Esophagus (tissue), 2 donors: Measurements from ENCODE around the gene KCNQ1OT1. TPM values are rescaled to one million over a fixed set of nuclear protein-coding genes. Genes with fewer than 3 reads are reported as not detected.

Experiments
- H3K27ac ChIP-seq, 2 donors: one replicate each; pipeline ENCODE4 v1.5.1; 2013; ENCODE audit warnings: low read depth in 2 of 2, mild to moderate bottlenecking in 2 of 2, inconsistent platforms in 1 of 2, low read length in 1 of 2, moderate library complexity in 1 of 2
- H3K27me3 ChIP-seq, 2 donors: one replicate each; pipeline ENCODE4 v1.6.1; 2013; ENCODE audit warnings: low read length in 2 of 2, control low read depth in 1 of 2, mild to moderate bottlenecking in 1 of 2; ENCODE audit not compliant: insufficient read depth in 2 of 2, control insufficient read depth in 1 of 2
- H3K36me3 ChIP-seq, 2 donors: one replicate each; pipeline ENCODE4 v1.6.1; 2013; ENCODE audit warnings: low read length in 1 of 2; ENCODE audit not compliant: control insufficient read depth in 2 of 2, insufficient read depth in 2 of 2
- H3K4me1 ChIP-seq, 2 donors: one replicate each; pipeline ENCODE4 v1.6.1; 2013; ENCODE audit warnings: low read length in 1 of 2; ENCODE audit not compliant: control insufficient read depth in 2 of 2, insufficient read depth in 2 of 2
- H3K4me3 ChIP-seq, 2 donors: one replicate each; pipeline ENCODE4 v1.5.1; 2013; ENCODE audit warnings: low read length in 2 of 2, mild to moderate bottlenecking in 2 of 2, low read depth in 1 of 2, moderate library complexity in 1 of 2
- H3K9me3 ChIP-seq, 2 donors: one replicate each; pipeline ENCODE4 v1.6.1; 2013; ENCODE audit warnings: mild to moderate bottlenecking in 2 of 2, low read depth in 1 of 2, low read length in 1 of 2, moderate library complexity in 1 of 2; ENCODE audit not compliant: control insufficient read depth in 2 of 2, insufficient read depth in 1 of 2
- WGBS, 2 donors: extraction: QIAGEN DNeasy Blood & Tissue Kit; methylation state at CpG; one replicate each; pipeline ENCODE4 v1.1.7; 2013; 5-methylcytosine and 5-hydroxymethylcytosine counted together
- polyA plus RNA-seq, 2 donors: library from polyadenylated mRNA; stranded (reverse); fragments of 200-250 nt; gene quantifications; one replicate each; pipeline ENCODE4 v1.2.3, GENCODE V29; 2013
- donor health status: healthy with polysubstance abuse.
- donor health status: Bipolar disorder and iron deficiency.

KCNQ1OT1 gene
- polyA plus RNA-seq, 2 donors, result 0.04 to 0.51 TPM

DNA sequence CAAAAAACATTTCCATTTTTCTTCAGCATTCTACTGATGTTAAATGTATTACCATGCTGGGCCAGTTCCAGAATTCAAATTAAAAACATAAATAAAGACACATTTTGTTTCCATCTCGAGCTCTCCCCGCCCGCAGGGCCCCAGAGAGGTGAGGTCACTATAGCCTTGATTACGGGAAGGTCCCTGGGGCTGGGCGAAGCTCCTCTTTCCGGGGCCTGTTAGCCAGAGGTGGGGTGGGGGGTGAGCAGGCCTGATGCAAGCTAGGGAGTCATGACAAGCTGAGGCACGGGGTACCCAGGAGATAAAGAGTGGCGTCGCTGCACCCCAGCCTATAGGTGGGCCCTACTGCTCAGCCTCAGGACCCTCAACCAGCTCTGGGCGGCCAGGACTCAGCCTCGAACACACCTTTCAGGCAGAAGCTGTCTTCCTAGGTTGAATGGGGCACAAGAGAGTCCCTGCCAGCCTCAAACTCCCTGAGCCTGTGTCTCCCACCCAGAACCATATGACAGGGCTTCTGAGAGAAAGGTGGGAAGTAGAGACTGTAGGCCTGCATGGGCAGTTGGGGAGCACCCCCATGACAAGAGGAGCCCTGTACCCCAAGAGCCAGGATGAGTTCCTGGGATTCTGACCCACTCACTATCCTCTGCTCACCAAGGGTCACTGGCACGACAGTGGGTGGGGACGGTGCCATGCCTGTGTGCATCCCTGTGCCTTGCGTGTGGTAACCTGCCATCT, 34.8 kb downstream of the KCNQ1OT1 start:
- H3K27me3 ChIP-seq, result no peaks in the 10 kb centered on the region
- H3K36me3 ChIP-seq, result peaks cover 0 to 3% of the 10 kb centered on the region in 2 donors
- H3K4me3 ChIP-seq, result no peak overlapping the region
- WGBS, 2 donors, result 90 to 95% methylated on average over 14 of the region's 14 CpGs
- H3K27ac ChIP-seq, result no peak overlapping the region
- peaks cover 0 to 12% of the 10 kb centered on the region in 2 donors for H3K9me3 ChIP-seq
- no peaks in the 10 kb centered on the region for H3K4me1 ChIP-seq

DNA sequence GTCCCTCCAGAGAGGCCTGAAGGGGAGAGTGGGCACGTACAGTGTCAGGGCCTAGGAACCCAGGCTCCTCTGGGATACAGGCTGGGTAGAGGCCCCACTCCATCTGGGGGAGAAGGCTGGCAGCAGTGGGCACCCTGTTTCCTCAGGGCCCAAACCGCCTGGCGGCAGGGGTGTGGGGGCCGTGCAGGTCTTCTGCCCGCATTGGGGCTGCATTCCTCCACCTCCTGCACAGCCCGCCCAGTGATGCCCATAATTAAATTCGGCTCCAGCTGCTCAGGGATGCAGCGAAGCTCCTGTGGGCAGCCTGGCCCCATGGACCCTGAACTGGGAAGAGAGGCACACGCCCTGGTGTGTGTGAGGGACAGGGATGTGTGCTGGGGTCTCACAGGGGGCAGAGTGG, 35.4 kb downstream of the KCNQ1OT1 start:
- peaks cover 0 to 12% of the 10 kb centered on the region in 2 donors for H3K9me3 ChIP-seq
- H3K4me3 ChIP-seq, result no peak overlapping the region
- no peaks in the 10 kb centered on the region for H3K27me3 ChIP-seq
- no peaks in the 10 kb centered on the region for H3K4me1 ChIP-seq
- H3K27ac ChIP-seq, result no peak overlapping the region
- WGBS, 2 donors, result 86 to 92% methylated on average over 9 of the region's 9 CpGs
- H3K36me3 ChIP-seq, result peaks cover 0 to 3% of the 10 kb centered on the region in 2 donors

DNA sequence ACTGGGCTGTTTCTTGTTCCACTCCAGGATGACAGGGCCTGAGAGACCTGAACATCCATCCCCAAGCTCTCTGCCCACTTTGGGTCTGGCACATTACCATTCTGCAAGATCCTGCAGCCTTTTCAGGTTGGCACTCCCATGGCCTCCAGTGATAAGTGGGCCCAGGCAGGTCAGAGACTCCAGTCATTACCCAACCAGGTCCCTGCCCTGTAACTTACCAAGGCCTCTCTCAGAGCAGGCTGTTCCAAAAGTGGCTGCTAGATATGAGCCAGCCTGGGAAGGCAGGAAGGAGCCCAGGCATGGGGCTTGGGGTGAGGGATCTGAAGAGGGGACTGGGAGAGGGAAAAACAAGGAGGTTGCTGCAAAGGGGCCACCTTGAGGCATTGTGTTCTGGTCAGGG, 35.9 kb downstream of the KCNQ1OT1 start:
- Histone ChIP-seq H3K36me3 (peaks cover 0 to 3% of the 10 kb centered on the region in 2 donors), H3K4me1 (no peaks in the 10 kb centered on the region), H3K27me3 (no peaks in the 10 kb centered on the region), H3K4me3 (no peak overlapping the region), H3K27ac (no peak overlapping the region), H3K9me3 (peaks cover 0 to 12% of the 10 kb centered on the region in 2 donors)

- WGBS, 2 donors, result 95 to 99% methylated on average over 2 of the region's 2 CpGs
- Histone ChIP-seq H3K36me3 (peaks cover 0 to 3% of the 10 kb centered on the region in 2 donors), H3K9me3 (peaks cover 0 to 12% of the 10 kb centered on the region in 2 donors)
Measured at GRCh38 chr11:2663506-2663905, 36.3 kb downstream of the KCNQ1OT1 start.

GRCh38 chr11:2662430-2663299, 37.1 kb downstream of the KCNQ1OT1 start:
- no peak overlapping the region for H3K4me3 ChIP-seq
- H3K27ac ChIP-seq, result no peak overlapping the region
- H3K27me3 ChIP-seq, result no peaks in the 10 kb centered on the region
- 95% methylated on average over 19 of the region's 19 CpGs for WGBS, 2 donors
- no peaks in the 10 kb centered on the region for H3K4me1 ChIP-seq
- H3K36me3 ChIP-seq, result peaks cover 0 to 3% of the 10 kb centered on the region in 2 donors
- H3K9me3 ChIP-seq, result peaks cover 0 to 12% of the 10 kb centered on the region in 2 donors

More at GRCh38 chr11:2663506-2663905, 36.3 kb downstream of the KCNQ1OT1 start:
- H3K4me3 ChIP-seq, result no peak overlapping the region
- no peaks in the 10 kb centered on the region for H3K4me1 ChIP-seq
- no peaks in the 10 kb centered on the region for H3K27me3 ChIP-seq
- H3K27ac ChIP-seq, result no peak overlapping the region

GRCh38 chr11:2662024-2662312, 37.8 kb downstream of the KCNQ1OT1 start:
- no peak overlapping the region for H3K27ac ChIP-seq
- no peaks in the 10 kb centered on the region for H3K4me1 ChIP-seq
- WGBS, 2 donors, result 93 to 94% methylated on average over 4 to 5 of the region's 5 CpGs
- peaks cover 0 to 12% of the 10 kb centered on the region in 2 donors for H3K9me3 ChIP-seq
- no peaks in the 10 kb centered on the region for H3K27me3 ChIP-seq
- H3K4me3 ChIP-seq, result no peak overlapping the region
- H3K36me3 ChIP-seq, result peaks cover 0 to 3% of the 10 kb centered on the region in 2 donors

- Histone ChIP-seq H3K27me3 (no peaks in the 10 kb centered on the region), H3K36me3 (peaks cover 0 to 3% of the 10 kb centered on the region in 2 donors), H3K27ac (no peak overlapping the region), H3K4me3 (no peak overlapping the region), H3K4me1 (no peaks in the 10 kb centered on the region), H3K9me3 (peaks cover 0 to 12% of the 10 kb centered on the region in 2 donors)
- 89 to 93% methylated on average over 4 of the region's 4 CpGs for WGBS, 2 donors
Measured at GRCh38 chr11:2661173-2662023, 38.4 kb downstream of the KCNQ1OT1 start.

DNA sequence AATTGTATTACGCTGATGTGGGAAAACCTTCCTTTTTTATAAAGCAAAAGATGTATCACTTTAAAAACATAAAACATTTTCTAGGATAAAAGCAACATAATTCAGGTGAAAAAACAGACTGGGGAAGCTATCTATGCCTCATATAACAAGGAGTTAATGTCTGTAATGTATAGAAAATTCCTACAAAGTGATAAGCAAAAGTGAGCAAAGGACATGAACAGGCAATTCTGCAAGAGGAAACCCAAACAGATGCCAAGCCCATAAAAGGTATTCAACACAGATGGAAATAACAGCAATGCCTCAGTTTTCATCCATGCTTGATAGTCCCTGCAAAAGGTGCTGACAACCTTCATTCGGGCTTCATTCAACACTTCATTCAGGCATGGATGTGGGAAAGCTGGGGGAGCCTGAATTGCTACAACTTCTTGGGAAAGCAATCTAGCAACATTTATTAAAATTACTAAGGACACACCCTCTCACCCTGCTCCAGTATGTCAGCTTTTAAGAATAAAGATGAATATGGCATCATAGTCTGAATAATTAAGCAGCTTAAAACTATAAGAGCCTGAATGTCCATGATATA, 39.3 kb downstream of the KCNQ1OT1 start:
- Histone ChIP-seq H3K4me1 (no peaks in the 10 kb centered on the region), H3K27me3 (no peaks in the 10 kb centered on the region), H3K9me3 (peaks cover under 1 to 14% of the 10 kb centered on the region in 2 donors), H3K4me3 (no peak overlapping the region), H3K27ac (no peak overlapping the region), H3K36me3 (peaks cover 0 to 3% of the 10 kb centered on the region in 2 donors)
- 96 to 100% methylated on average over 2 of the region's 2 CpGs for WGBS, 2 donors

DNA sequence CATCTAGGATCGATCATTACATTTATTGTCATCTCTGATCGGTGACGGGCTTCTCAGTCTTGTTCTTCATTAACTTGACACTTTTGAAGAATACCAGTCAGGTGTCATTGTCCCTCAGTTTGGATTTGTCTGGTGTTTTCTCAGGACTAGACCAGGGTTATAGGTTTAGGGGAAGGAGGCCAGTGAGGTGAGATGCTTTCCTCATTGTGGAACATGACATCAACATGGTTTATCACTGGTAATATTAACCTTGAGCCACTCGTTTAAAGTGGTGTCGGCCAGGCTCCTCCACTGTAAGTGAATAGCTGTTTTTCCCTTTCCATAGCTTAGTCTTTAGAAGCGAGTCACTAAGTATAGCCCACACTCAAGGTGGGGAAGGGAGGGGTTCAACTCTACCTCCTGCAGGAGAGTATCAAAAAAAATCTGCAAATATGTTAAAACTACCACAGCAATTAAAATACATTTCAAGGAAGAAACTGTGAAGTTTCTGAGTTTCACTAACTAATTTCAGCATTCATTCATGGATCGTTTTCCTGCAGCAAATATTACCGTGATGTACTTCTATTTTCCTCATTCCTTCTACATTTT, 42.0 kb downstream of the KCNQ1OT1 start:
- Histone ChIP-seq H3K27me3 (no peaks in the 10 kb centered on the region), H3K9me3 (peaks cover 3 to 26% of the 10 kb centered on the region in 2 donors), H3K36me3 (no peaks in the 10 kb centered on the region), H3K4me3 (no peak overlapping the region), H3K4me1 (no peaks in the 10 kb centered on the region), H3K27ac (no peak overlapping the region)
- 93 to 94% methylated on average over 8 of the region's 8 CpGs for WGBS, 2 donors
